NCI-H460 (cell line): ENCODE data around the gene OR1E2. TPM values are rescaled to one million over a fixed set of nuclear protein-coding genes. Genes with fewer than 3 reads are reported as not detected.
"Not testable (repeated sequence)": the region's sequence is repeated elsewhere in the genome, so short reads cannot be mapped to it uniquely, and the experiment has no call there.

Source experiments
- DNase-seq: peaks from one replicate; pipeline ENCODE4 v3.0.0-alpha.2; 2016; ENCODE audit warnings: low read depth; ENCODE audit errors: extremely low read depth
- polyA plus RNA-seq: library from polyadenylated mRNA; depleted of rRNA; stranded (reverse); fragments of >200 nt; gene quantifications from 2 replicates; pipeline ENCODE4 v1.2.3, GENCODE V29; 2014; cell fraction: nucleus; rRNA removed
- total RNA-seq: library from RNA; depleted of rRNA; stranded (reverse); fragments of >200 nt; shearing (Covaris generic); gene quantifications from 2 replicates; pipeline ENCODE4 v1.2.3, GENCODE V29; 2014; rRNA removed

OR1E2 gene, protein sequence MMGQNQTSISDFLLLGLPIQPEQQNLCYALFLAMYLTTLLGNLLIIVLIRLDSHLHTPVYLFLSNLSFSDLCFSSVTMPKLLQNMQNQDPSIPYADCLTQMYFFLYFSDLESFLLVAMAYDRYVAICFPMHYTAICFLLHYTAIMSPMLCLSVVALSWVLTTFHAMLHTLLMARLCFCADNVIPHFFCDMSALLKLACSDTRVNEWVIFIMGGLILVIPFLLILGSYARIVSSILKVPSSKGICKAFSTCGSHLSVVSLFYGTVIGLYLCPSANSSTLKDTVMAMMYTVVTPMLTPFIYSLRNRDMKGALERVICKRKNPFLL
- not detected in 2 replicates for total RNA-seq
- not detected in 2 replicates for polyA plus RNA-seq

DNA sequence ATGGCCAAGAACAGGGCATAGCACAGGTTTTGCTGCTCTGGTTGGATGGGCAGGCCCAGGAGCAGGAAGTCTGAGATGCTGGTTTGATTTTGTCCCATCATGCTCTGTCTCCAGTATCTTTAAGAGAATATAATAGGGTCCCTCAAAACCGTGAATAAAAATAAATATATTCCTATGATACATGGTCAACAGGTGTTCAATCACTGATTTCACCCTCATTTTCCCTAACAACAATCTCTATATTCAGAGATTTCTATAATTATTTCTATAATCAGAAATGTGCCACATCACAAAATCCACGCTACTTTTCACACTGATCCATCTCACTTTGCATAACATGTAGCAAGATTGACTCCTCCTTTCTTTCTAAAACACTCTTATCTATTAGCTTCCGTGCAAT lies at the start of gene OR1E2:
TSS of gene OR1E2 (minus strand) at position 101 of the 400 bp plus-strand sequence. CDS start at position 101, 0 bp downstream.
- no peak for DNase-seq

DNA sequence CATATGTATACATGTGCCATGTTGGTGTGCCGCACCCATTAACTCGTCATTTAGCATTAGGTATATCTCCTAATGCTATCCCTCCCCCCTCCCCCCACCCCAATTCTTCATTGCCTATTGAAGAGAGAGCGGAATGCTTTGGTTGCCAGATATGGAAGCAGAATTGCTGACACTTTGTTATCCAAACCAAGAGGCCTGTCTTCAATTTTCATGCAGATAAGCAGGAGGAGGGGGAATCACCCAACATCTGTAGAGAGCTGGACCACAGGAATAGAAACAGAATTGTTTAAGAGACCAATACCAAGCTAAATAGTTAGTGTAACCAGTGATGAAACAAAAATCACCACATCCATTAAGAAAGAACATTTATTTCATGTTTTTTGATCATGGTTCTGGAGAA lies 49.2 kb upstream of the OR1E2 start:
- no peak for DNase-seq

DNA sequence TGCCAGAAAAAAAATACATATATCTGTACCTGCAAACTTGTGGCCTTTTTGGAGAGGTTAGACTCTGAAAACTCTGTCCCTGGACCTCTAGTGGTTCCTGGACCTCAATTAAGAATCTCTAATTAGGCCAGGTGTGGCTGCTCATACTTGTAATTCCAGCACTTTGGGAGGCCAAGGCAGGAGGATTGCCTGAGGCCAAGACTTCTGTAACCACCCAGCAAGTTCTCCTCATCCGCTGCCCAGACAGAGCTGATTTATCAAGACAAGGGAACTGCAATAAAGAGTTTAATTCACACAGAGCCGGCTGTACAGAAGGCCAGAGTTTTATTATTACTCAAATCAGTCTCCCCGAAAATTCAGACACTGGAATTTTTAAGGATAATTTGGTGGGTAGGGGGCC lies 46.3 kb upstream of the OR1E2 start:
- DNase-seq: no peak

DNA sequence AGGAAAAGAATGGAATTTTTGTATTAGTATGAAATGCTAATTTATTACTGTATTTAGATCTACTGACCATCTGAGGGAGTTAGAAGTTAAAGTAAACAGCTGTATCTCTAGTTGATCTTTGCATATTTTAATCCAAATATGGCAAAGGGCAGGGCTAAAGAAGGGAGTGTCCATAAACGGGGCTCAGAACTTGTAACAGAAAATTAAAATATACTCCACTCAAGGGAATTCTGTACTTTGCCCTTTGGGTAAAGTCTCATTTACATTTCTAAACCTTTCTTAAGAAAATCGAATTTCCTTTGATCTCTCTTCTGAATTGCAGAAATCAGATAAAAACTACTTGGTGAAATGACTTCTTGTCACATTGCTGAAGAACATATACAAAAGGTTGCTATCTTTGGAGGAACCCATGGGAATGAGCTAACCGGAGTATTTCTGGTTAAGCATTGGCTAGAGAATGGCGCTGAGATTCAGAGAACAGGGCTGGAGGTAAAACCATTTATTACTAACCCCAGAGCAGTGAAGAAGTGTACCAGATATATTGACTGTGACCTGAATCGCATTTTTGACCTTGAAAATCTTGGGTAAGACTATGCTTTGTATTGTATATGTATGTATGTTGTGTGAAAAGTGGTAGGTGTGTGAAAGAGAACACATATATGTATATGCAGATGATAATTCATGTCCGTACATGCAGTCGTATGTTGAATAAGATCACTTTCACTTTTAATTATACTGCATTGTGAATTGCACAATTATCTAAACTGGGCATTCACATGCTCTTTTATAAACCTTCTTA lies 42.4 kb upstream of the OR1E2 start, which contains the start of gene ASPA:
TSS of gene ASPA (plus strand) at position 186 of the 799 bp plus-strand sequence. CDS start at position 349, 163 bp downstream.
- no peak for DNase-seq

DNA sequence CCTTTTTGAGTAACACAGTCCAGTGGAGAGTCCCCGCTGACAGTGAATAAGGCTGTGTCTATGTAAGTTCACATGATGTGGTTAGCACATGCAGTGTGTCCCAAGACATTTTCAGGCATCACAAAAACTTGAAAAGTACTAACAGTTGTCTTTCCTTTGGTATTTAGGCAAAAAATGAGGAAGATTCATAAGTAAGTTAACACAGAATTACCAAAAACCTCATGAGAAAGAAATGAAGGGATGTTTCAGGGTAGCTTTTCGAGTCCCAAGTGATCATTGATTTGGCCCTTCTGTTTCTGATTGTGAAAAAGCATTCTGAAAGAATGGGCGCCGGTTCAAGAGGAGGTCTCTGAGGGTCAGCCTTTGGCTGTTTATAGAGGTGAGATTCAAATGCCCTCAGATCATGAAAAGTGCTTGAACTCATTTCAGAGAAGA lies 41.6 kb upstream of the OR1E2 start:
- DNase-seq: no peak

DNA sequence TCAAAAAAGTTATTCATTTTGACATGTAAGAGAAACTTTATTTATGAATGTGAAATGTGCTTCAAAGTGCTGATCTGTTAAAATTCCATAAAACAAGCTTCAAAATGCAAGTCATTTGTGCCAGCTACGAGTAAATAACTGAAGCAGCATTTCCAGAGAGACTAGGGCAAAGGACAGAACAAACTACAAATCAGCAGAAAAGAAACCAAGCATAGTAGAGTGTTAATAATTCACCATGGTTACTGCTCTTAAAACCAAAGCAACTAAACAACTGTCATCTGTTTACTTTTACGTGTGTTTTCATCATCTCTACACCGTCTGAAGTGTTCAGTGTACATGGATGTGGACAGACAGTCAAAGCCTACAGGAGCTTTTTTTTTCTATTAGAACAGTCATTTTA lies 40.6 kb upstream of the OR1E2 start:
- peak; percentile 12 for DNase-seq

DNA sequence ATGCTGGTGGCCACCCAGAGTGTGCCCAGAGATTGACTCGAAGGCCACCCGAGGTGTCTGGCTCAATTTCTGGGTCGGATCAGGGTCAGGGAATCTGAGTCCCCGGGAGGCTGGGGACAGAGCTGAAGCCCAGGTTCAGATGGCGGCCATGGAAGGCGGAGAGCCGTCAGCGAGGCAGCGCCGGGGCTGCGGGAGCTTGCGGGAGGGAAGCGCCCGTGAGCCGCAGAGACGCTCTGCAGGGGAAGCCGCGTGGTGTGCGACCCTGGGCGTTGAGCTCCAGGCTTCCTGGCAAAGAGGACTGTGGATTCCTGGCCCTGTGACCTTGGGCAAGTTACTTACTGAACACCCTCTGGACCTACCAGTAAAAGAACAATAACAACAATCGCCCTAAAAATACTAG lies 38.5 kb upstream of the OR1E2 start:
- DNase-seq: no peak

DNA sequence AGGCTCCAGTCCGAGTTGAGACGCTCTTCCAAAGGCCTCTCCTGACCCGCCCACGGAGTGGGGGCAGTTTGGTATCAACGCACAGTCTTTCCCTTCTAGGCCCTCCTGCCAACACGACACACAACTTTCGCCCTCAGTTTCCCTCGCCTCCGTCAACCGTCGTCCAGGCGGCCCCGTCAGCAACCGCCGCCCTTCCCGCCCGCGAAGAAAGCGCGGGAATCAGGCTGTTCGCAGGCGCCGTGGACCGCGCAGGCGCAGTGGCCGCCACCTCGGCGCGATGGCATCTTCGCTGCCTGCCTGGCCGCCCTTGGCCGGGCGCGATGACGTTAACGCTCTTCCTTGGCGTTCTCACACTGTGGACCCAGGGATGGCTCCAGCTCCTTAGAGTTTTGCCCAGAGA lies 38.0 kb upstream of the OR1E2 start, which contains the start of gene SPATA22:
TSS of gene SPATA22 (minus strand) at position 221 of the 400 bp plus-strand sequence. CDS start 2,494 bp downstream, outside the sequence.
- DNase-seq: no peak

DNA sequence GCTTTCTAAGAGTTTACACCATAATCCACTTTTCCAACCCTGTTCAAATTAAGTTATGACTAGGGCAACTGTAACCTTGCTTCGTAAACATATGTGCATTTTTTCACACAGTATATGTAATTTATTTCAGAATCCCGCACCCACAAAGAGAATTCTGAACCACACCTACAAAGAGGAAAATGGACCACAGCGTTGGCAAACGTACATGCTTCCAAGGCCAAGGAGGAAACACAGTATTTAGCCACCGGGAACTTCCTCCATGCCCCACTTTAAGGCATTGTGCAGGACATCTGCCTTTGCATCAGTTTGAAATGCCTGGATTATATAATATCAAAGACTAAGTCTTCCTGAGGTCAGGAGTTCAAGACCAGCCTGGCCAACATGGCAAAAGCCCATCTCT lies 35.9 kb upstream of the OR1E2 start:
- DNase-seq: no peak

DNA sequence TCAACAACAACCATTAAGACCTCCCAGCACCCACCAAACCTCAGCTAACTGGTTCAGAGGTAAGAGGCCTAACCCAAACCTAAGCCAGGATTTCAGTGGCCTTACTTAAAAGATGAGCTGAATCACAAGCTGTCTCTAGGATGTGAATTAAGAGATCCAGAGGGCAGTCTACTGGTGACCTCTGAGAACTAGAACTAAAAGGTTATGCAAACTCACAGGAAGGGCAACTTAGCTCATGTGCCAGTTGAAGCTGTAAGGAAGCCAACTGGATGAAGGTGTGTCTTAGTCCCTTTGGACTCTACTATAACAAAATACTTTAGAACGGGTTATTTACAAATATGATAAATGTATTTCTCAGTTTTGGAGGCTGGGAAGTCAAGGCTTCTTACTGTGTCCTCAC lies 32.7 kb upstream of the OR1E2 start:
- DNase-seq: not testable (repeated sequence)

DNA sequence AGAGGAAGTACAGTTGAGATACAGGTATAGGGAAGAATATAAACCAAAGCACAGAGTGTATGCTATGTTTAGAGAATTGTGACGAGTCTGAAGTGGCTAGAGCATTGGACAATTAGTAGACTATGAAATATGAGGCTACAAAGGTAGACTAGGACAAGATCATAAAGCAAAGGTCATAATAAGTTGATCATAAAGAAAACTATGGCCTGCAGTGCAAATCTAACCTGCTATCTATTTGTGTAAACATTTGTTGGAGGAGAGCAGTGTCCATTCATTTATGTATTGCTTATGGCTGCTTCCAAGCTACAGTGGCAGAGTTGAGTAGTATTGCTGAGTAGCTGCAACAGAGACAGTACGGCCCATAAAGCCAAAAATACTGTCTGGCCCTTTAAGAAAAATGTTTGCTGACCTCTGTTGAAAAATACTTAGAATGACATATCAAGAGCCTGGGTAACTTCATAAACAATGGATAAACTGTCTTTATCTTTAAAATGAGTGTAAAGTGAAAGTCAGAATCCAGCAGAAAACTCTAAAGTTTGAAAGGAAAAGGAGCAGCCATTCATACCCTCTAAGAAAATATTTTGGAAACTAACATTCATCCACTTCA lies 14.5 kb upstream of the OR1E2 start:
- DNase-seq: no peak

DNA sequence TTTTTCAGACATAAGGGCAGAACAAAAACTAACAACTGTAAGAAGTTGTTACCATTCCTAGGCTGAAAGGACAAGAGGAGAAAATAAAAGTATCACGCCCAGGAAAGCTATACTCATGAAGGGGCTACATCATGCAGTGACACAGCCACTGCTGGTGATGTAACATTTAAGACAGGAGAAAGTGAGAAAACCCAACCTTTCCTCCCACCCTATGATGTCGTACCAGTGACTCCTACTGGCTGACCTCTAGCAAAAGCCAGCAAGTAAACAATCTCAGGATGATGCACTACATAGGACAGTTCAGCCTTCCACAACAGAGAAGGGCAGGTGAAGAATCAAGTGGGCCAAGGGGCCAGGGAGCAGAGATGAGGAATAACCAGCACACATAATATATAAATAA lies 14.0 kb upstream of the OR1E2 start:
- peak; percentile 8 for DNase-seq

DNA sequence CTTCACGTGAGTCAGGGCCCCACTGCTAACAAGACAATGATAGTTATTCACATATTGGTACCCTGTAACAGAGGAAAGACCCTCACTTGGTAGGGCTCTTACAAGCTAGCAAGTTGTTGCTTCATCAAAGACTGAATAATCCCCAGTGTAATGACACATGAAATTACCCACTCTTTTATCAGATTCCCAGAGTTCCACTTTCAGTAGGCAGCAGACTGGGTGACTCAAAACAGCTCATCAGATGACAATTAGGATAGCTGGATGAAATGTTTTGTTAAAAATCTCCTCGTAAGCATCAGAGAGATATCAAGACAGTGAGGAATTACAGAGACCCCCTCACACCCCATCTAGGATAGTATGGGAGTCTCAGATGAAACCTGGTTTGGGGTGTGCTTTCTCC lies 6.8 kb upstream of the OR1E2 start:
- DNase-seq: no peak

DNA sequence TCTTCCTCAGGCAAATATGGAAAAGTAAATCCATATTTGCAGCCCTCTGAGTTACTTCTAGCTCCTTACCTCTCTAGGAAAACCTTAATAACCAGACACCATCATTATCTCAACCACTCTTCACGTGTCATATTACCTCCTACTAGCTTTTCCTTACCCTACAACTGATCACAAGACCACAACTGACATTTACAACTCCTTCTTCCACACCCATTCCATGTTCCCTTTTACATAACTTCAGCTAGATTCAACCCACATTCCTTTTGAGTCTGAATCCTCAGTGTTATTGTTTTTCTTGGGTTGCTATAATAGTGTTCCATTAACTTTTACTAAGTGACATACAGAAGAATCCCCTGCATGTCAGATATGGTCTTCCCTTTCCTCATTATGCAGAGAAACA lies 4.7 kb upstream of the OR1E2 start:
- no peak for DNase-seq

DNA sequence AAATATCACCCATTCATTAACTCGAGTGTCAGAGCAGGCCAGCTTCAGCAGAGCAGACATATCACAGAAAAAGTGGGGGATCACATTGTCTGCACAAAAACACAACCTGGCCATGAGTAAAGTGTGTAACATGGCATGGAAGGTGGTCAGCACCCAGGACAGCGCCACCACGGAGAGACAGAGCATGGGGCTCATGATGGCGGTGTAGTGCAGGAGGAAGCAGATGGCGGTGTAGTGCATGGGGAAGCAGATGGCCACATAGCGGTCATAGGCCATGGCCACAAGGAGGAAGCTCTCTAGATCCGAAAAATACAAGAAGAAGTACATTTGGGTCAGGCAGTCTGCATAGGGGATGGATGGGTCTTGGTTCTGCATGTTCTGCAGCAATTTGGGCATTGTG lies 426 bp downstream of the OR1E2 start:
- peak; percentile 25 for DNase-seq

DNA sequence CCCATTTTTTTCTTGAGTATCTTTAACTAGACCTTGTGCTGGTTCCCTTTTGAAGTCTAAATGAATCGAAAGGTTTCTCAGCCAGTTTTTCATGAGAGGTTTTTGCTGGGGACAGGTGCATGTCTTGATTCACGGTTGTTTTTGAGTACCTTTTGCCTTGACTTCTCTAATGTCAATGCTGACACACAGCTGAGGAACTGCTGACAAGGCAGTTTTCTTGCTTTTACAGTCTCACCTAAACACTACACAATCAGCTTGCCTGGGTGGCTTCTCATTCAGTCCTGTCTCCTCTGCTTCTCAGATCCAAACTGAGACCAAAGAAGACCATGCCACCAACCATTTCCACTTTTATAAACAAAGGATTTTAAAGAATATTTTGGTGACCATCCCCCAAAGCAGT lies 15.4 kb downstream of the OR1E2 start:
- no peak for DNase-seq

DNA sequence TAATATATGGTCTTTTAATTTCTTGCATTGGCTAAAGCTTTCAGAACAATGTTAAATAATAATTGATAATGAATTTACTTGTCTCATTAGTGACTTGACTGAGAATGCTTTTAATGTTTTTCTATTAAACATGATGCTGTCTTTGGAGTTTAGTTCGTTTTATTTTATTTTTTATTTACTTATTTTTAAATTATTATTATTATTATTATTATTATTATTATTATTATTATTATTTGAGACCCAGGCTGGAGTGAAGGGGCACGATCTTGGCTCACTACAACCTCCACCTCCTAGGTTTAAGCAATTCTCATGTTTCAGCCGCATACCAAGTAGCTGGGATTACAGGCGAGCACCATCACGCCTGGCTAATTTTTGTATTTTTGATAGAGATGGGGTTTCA lies 18.0 kb downstream of the OR1E2 start:
- no peak for DNase-seq

DNA sequence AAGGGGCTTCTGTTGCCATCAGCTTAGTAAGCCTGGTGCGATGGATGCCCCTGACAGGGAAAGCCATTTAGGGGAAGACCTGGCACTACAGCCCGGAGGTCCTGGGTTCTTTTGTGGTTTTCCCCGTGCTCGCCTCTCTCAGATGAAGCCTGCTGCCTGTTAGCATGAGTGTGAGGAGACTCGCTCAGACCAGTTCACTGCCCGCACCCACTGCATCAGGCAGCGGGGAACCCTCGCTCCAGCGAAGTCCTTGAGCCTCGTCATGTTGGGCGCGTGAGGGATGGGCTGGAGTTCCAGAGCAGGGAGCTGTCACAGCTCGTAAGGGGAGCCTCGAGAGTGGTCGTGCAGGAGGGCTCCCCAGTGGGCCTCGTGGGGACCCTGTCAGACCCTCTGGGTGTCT lies 21.4 kb downstream of the OR1E2 start:
- not testable (repeated sequence) for DNase-seq

DNA sequence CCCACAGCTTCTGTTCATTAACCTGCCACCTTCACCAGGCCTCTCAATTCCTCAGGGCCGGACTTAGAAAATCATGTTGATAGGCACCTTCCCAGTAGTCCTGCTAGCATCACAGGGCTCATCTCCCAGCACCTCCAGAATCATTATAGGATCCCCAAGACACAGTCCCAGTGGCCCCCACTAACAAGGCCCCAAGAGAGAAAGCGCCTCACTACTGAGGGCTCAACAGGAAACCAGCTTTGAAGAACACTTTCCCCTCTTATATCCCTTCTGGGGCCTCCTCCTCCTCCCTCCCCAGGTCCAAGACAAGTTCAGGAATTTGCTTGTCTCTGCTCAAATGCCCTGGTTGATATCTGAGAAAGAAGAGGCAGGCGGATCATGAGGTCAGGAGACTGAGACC lies 22.6 kb downstream of the OR1E2 start, which contains the start of gene OR3A3:
TSS of gene OR3A3 (plus strand) at position 301 of the 400 bp plus-strand sequence.
- no peak for DNase-seq

DNA sequence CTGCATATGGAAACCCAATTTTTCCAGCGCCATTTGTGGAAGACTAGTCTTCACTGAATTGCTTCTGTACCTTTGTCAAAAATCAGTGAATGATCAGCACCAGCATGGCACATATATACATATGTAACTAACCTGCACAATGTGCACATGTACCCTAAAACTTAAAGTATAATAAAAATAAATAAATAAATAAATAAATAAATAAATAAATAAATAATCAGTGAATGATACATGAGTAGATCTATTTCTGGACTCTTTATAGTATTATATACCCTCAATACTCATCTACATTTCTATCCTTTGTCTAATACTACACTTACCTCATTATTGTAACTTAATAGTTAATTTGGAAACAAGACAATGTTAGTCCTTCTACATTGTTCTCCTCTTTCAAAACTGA lies 29.8 kb downstream of the OR1E2 start:
- not testable (repeated sequence) for DNase-seq

DNA sequence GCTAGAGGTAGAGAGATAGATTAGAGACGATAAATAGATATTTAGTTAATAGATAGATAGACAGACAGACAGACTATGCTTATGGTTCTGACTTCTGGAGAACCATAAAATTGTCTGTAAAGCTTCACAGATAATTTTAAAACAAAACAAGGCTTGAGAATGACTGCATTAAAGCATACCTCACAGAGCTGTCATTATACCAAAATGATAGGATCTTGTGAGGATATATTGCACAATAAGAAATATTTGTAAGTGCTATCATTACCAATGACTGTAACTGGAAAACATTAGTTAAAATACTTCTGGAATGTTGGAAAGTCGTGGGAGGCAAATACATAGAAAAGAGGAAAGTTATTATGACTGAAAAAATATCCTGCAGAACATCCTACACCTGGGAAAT lies 31.9 kb downstream of the OR1E2 start:
- DNase-seq: no peak
